ENCODE results near the gene RAB11B.
"Not testable (repeated sequence)": the region's sequence is repeated elsewhere in the genome, so short reads cannot be mapped to it uniquely, and the experiment has no call there.

Gene RAB11B

DNA sequence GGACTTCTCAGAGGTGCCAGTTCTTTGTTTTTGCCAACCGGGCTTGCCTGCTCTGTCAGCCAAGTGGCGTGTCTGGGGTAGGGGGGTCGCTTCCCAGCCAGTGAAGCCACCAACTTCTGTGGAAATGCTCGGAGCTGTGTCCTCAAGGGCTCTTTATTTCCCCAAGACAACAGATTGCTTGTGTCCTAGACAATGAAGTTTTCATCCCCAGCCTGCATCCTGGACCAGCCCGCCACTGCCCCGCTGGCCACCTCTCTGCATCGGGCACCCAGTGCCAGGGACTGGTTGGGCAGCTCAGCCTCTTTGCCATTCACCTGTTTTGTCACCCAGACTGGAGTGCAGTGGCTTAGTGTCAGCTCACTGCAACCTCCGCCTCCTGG lies 3.7 kb downstream of the RAB11B start:
- DNase-seq (ENCODE audit: low read depth), result no peak

DNA sequence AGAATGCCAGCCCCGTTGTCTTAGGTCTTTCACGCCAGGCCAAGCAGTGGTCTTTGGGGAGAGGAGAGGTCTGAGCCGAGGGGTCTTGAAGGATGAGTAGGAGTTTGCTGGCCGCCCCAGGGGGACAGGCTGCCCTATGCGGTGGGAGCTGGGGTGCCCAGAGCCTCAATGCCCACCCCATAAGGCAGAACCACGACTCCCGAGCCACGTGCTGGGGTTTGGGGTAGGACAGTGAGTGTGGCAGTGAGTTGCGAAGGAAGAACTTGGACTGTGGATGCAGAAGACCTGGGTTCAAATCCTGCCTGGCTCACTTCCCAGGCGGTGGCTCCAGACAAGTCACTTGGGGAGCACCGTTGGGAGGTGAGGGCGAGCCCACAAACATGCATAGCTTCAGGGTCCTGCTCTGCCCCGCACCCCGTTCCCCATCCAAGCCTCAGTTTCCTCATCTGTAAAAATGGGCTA lies 5.5 kb downstream of the RAB11B start:
- no peak for DNase-seq (ENCODE audit: low read depth)

DNA sequence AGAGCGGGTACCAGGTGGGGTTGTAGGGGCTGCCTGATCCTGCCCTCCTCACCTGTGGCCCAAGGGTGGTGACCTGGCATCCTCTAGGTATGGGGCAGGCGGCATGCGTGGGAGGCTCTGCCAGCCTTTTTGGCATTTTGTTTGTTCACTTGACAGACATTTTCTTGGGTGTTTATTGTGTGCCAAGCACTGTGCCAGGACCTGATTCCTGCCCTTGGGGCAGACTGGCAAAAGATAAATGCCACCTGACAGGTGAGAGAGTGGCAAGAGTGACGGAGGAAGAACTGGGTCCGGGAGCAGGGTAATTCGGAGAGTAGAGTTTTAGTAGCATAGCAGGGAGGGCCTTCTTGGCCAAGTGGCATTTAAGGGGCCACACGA lies 6.0 kb downstream of the RAB11B start:
- DNase-seq (ENCODE audit: low read depth), result no peak

DNA sequence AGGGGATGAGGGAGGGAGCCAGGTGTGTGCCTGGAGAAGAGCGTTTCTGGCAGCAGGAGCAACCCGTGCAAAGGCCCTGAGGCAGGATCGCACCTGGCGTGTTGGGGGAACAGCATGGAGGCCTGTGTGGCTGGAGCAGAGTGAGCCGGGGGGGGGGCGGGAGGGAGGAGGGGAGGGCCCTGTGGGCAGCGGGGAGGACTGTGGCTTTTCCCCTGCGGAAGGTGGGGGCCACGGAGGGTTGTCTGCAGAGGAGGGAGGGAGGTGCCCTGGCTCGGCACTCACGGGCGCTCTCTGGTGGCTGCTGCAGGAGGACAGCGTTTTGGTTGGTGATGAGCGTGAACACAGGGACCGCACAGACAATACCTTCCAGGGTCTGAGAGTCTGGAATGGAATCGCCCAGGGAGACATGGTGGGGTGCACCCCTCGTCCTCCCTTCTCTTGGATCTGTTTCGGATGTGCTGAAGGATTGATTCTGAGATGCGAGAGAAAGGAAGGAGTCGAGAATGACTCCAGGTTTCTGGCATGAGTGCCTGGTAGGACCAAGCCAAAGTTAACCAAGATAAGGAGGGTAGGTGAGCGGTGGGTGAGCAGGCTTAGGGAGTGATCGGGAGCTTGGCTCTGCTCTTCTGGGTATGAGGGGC lies 6.5 kb downstream of the RAB11B start:
- DNase-seq (ENCODE audit: low read depth), result no peak

DNA sequence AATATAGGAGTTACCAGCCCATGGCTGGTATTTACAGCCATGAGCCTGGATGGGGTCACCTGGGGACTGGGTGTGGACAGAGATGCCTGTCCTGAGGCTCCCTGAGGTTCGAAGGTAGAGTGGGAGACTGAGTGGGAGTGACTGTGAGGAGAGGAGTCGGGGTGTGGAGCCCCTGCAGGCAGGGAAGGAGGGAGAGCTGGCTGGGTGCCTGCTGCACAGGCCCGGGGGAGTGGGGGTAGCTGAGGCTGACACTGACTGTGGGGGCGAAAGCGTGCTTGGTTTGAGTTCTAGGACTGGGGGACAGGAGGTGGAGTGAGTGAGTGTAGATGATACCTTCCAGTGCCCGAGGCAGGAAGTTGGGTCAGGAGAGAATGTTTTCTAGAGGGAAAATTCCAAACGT lies 7.1 kb downstream of the RAB11B start:
- no peak for DNase-seq (ENCODE audit: low read depth)

DNA sequence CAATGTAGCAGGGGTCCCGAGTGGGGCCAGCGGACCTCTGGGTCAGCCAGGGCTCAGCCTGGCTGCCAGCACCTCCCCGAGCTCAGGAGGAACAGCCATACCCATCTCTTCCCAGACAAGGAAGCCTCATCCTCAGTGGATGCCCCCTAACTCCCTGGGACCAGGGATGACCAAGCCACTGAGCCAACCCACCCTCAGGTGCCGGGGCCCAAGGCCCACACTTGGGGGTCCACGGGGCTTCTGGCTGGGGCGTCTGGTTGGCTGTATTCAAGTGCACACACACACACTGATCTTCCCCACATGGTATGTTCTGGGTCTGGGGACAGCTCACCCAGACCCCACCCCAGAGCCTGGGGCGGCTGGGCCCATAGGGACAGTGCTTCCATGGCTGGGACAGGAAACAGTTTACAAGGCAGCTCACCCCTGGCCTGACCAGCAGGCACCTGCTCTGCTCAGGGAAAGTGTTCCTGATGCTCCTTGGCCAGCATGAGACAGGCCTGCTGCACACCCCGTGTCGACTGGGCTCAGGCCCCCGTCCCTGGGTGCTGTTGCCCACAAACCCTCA lies 7.7 kb downstream of the RAB11B start:
- DNase-seq (ENCODE audit: low read depth), result no peak

DNA sequence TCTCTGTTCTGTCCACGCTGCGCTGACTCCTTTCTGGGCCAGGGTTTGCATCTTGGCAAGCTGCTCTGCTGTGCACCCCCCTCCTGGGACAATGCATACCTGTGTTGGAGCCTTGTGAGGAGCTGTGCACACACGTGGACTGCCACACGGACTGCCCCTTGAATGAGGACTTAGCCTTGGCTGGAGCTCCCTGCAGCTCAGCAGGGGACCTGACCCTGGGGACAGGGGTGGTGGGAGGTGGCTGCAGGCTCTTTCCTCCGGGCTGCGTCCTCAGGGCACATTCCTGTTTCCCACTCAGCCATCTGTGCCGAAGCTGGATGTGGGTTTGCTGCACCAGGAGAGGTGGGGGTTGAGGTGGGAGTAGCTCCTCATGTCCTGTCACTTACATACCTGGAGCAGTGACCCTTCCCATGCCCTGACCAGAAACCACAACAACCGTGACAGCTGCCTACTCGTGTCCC lies 8.2 kb downstream of the RAB11B start:
- no peak for DNase-seq (ENCODE audit: low read depth)

DNA sequence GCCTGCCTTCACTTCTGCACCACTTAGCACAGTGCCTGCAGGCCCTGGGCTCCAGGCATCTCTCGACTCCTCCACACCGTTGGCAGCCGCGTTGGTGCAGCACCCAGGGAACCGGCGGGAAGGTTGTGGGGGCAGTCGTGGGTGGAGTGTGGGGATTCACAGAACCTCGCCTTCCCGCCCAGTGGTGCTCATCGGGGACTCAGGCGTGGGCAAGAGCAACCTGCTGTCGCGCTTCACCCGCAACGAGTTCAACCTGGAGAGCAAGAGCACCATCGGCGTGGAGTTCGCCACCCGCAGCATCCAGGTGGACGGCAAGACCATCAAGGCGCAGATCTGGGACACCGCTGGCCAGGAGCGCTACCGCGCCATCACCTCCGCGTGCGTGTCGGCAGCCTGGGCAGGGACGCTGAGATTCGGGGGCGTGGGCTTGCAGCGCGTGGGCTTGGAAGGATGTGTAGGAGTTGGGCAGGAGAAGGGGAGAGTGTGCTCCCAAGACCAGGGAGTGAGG lies 9.6 kb downstream of the RAB11B start:
- DNase-seq (ENCODE audit: low read depth), result no peak

DNA sequence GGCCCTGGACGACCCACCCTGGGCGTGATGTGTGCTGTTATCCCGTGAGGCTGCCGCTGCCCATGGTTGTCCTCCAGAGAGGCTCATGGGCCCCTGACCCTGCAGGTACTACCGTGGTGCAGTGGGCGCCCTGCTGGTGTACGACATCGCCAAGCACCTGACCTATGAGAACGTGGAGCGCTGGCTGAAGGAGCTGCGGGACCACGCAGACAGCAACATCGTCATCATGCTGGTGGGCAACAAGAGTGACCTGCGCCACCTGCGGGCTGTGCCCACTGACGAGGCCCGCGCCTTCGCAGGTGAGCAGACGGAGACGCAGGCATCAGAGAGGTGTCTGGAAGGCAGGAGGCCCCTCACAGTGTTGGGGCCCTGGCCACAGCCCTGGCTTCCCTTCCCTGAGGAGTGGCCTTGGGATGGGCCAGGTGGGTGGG lies 11.8 kb downstream of the RAB11B start:
- no peak for DNase-seq (ENCODE audit: low read depth)

DNA sequence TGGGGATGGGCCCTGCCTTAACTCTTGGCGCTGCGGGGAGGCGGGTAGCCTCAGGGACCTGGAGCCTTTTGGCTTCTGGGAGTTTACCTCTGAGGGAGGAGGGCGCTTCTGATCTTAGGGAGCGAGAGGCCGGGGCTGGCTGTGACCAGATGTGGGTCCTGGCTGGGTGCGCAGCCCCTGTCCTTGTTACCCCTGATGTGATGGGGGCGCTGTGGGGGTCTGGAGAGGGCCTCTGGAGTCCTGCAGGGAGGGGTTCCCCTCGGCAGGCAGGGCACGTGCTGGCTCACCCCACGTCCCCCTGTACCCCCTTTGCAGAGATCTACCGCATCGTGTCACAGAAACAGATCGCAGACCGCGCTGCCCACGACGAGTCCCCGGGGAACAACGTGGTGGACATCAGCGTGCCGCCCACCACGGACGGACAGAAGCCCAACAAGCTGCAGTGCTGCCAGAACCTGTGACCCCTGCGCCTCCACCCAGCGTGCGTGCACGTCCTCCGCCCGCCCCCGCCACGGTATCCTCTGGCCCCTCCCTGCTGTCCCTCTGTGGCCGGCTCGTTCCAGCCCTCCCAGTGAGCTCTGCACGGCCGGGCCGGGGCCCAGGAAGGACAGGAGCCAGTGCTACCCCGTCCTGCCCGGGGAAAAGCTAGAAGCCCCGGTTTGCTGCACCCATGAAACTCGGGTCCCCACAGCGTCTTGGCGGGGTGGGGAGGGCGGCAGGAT lies 13.1 kb downstream of the RAB11B start:
- DNase-seq (ENCODE audit: low read depth), result no peak

DNA sequence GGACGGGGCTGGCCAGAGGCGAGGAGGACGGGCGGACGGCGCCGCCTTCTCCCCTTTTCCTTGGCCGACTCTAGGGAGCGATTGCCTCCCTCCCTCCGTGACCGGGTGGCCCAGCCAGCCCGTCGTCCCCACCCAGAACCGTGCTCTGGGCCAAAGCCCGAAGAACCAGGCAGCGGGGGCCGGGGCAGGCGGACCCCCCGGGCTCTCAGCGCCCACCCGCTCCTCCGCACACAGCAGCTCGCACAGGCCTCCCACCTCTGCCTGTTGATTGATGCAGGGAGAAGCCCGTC lies 13.6 kb downstream of the RAB11B start:
- DNase-seq (ENCODE audit: low read depth), result no peak

DNA sequence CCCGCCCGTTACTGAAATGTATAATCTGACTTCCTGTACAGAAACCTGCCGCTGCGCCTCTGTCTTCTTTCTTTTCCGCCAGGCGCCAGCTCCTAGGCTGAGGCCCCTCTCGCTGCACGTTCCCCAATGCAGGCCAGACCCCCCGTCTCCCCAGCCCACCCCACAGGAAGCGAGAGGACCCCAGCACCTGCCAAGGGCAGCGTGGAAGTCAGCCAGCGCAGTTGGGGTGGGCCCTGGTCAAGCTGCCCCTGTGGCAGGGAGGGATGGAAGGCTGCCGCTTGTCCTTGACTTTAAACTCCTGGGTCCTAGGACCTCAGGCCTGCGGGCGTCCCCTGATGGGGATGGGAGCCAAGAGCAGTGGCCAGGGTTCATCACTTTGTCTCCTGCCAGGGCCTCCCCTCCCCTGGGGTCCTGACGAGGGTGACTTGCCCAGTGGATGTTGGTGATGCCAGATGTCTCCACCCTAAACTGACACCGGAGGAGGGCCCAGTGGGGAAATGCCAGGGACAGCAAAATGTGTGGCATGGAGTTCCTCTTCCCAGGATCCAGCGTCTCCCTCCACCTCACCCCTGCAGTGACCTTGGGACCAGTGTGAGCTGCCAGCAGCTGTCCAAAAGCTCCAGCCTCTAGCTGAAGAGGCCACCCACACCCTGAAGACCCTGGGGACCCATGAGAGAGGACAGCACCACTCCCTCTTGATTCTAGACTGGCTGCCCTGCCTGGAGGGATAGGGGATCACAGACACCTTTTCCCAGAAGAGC lies 14.4 kb downstream of the RAB11B start:
- no peak for DNase-seq (ENCODE audit: low read depth)

DNA sequence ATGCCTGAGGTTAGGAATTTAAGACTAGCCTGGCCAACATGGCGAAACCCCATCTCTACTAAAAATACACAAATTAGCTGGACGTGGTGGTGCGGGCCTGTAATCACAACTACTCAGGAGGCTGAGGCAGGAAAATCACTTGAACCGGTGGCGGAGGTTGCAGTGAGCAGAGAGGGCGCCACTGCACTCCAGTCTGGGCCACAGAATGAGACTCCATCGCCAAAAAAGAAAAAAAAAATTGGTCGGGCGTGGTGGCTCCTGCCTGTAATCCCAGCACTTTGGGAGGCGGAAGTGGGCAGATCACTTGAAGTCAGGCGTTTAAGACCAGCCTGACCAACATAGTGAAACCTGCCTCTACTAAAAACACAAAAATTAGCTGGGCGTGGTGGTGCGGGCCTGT lies 20.6 kb downstream of the RAB11B start:
- DNase-seq (ENCODE audit: low read depth), result not testable (repeated sequence)

DNA sequence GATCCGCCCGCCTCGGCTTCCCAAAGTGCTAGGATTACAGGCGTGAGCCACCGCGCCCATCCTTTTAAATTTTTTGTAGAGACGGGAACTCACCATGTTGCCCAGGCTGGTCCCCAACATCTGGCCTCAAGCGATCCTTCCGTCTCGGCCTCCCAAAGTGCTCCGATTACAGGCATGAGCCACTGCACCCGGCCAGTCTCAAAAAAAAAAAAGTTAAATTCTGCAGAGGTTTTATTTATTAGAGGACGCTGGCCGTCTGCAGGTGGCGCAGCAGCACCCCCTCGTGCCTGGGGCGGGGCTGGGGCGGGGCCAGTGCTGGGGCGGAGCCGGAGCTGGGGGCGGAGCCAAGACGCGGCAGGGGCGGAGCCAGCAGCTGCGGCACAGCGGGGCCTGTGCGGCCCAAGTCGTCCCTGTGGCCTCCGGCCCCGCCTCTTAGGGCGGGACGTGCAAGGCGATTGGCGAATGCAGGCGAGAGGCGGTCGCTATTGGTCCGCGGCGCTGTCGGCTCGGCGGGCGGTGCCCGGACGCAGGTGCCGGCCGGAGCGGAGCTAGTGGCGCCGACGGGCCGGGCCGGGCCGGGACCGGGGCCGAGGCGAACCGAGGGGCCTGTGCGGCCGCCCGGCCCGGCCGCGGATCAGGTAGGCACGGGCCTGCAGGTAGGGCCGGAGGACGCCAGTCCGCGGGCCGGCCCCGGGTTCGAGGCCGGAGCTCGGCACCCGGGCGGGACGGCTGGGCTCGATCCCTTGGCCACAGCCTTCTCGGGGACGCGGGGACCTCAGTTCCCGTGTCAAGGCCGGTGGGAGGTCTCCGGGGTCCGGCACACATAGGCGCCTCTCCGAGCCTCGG lies 22.8 kb downstream of the RAB11B start, which contains the start of gene MARCHF2:
Gene MARCHF2 (plus strand): TSS at position 523 of the 846 bp plus-strand sequence. CDS start 8,536 bp downstream, outside the sequence.
- DNase-seq (ENCODE audit: low read depth), result peak; percentile 90

DNA sequence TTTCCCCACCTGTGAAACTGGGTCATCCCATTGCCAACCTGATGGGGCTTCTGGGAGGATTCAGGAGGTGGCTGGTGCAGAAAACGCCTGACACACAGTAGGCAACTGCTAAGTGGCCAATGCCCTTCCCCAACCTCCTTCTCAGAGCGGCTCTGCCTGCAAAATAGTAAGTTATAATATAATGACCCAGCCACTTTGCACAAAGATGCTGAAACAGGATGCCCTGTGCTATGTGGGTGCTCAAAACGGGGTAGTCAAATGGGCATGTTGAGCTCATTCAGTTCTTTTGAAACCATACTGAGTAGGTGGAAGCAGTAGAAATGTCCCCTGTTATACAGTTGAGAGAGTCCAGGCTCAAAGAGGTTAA lies 23.5 kb downstream of the RAB11B start:
- DNase-seq (ENCODE audit: low read depth), result no peak

DNA sequence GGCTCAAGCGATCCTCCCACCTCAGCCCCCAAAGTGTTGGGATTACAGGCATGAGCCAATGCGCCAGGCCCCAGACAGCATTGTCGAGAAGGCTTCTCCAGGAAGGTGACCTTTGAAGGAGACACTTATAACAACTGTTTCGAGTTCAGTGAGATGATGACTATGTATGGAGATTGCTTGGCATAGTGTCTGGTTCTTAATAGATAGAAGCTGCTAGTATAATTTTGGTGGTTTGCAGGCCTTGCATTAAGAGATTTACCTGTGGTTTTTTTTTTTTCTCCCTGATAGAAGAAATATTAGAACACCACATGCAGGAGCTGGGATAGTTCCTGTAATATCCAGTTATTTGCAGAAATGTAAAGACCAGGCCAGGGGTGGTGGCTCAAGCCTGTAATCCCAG lies 26.6 kb downstream of the RAB11B start:
- DNase-seq (ENCODE audit: low read depth), result no peak

DNA sequence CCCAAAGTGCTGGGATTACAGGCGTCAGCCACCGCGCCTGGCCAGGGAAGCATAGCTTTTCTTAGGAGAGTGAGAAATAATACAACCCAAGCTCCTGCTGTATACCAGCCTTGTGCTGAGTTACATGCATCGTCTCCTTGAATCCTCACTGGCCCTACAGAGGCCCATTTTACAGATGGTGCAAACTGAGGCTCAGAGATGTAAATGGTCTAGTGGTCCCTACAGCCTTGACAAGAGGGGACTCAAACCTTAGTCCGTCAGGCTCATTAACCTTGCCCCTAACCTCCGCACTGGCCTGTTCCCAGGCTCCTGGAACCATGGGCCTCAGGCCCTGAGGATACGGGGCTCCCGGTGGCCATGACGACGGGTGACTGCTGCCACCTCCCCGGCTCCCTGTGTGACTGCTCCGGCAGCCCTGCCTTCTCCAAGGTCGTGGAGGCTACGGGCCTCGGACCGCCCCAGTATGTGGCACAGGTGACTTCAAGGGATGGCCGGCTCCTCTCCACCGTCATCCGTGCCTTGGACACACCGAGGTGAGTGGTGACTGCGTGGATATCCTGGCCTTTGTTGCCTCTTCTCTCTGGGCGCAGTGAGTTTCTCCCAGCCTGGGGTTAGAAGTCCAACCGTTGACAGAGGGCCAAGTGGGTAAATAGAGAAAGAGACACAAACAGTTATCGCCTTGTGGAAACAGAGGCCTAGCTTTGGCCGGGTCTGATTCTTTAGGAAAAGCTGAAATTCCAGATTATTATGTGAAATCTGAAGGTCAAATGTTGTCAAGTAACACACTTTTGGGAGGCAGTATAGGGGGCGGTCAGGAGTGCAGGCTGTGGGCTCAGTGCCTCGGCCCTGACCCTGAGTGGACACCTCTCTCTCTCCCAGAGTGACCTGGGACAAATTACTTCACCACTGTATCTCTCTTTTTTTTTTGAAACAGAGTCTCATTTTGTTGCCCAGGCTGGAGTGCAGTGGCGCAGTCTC lies 31.6 kb downstream of the RAB11B start:
- no peak for DNase-seq (ENCODE audit: low read depth)

DNA sequence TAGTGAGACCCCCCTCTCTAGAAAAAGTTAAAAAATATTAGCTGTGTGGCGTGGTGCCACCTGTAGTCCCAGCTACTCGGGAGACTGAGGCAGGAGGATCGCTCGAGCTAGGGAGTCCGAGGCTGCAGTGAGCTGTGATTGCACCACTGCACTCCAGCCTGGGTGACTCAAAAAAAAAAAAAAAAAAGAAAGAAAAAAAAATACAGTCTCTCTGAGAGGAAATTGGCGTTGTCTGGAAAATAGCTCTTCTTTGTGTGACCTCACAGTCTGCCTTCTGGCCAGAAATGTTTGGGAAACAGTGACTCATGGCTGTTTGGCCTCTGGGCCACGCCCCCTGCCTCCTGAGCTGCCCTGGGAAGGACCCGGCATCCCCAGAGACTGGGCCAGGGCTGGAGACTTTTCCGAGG lies 33.7 kb downstream of the RAB11B start:
- DNase-seq (ENCODE audit: low read depth), result no peak

DNA sequence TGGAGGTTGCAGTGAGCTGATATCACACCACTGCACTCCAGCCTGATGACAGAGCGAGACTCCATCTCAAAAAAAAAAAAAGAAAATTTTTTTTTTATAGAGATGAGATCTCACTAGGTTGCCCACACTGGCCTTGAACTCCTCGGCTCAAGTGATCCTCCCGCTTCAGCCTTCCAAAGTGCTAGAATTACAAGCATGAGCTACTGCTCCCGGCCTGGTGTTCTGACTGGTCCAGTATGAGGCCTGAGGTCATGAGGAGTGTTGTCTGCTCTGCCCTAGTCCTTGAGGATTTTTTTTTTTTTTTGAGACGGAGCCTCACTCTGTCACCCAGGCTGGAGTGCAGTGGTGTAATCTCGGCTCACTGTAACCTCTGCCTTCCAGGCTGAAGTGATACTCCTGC lies 35.2 kb downstream of the RAB11B start:
- not testable (repeated sequence) for DNase-seq (ENCODE audit: low read depth)

DNA sequence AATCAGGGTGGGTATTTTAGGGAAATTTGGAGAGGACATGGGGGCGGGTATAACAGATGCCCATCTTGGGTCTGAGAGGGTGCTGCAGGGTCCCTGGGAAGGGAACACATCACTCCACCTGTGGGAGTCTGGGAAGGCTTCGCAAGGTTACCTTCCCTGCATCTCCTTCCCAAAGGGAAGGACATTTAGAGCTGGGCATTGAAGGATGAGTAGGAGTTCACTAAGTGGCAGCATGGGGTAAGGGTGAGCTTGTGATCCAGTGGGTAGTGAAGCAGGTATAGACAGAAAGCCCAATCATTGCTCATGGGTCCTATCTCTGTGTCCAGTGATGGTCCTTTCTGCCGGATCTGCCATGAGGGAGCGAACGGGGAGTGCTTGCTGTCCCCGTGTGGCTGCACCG lies 36.1 kb downstream of the RAB11B start:
- no peak for DNase-seq (ENCODE audit: low read depth)

DNA sequence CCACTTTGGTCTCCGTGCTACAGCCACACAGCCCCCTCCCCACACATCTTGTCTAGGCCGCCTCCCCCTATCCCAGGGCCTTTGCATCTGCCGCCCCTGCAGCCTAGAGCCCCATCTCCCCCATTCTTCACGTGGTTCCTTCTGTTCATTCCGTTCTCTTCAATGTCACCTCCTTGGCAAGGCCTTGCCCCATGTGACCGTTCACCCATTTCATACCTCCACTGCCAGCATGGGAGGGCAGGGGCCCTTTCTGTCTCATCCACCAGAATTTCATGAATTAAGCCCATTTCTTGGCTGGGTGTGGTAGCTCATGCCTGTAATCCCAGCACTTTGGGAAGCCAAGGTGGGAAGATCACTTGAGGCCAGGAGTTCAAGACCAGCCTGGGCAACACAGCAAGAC lies 38.9 kb downstream of the RAB11B start:
- DNase-seq (ENCODE audit: low read depth), result no peak
